ENCODE measurements around the gene SLC30A2.

Gene SLC30A2

DNA sequence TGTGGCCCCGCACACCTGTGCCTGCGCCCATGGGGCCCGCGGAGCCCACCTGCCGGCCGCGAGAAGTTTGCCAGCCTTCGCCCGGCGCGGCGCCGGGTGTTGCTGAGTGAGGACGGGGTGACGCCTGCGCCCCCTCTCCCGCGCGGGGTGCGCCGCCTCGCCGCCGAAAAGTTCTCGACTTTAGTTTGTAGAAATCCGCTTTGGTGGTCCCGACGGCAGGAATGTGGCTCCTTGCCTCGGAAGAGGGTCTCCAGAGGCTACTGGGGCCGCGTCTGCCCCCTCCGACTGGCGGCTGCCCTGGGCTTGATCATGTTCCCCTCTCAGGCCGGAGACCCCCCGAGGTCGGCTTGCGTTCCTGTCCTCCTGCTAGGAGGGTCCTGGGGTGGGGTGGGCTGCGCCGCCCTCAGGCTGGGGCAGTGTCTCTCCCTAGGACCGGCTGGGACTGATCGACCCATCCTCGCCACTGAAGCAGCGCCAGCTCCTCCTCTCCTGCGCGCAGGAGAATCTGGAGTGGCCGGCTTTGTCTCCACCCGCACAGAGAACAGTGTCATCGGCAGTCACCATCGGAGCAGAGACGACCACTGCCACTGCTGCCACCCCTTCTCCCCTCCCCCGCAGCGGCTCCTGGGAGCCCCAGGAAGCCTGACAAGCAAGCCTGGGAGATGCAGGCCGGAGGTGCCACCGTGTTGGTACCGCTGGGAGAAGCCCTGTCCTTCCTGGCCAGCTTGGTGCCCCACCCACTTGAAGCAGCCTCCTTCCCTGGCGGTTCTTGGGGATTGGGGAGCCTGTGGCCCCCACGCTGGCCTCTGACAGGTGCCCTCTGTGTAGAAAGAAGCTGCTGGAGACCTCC is 553 bp upstream of the SLC30A2 start:
- TF ChIP-seq, protein P1, sequence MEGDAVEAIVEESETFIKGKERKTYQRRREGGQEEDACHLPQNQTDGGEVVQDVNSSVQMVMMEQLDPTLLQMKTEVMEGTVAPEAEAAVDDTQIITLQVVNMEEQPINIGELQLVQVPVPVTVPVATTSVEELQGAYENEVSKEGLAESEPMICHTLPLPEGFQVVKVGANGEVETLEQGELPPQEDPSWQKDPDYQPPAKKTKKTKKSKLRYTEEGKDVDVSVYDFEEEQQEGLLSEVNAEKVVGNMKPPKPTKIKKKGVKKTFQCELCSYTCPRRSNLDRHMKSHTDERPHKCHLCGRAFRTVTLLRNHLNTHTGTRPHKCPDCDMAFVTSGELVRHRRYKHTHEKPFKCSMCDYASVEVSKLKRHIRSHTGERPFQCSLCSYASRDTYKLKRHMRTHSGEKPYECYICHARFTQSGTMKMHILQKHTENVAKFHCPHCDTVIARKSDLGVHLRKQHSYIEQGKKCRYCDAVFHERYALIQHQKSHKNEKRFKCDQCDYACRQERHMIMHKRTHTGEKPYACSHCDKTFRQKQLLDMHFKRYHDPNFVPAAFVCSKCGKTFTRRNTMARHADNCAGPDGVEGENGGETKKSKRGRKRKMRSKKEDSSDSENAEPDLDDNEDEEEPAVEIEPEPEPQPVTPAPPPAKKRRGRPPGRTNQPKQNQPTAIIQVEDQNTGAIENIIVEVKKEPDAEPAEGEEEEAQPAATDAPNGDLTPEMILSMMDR (conservative IDR thresholded peaks at IDR 0.05), result no peak

DNA sequence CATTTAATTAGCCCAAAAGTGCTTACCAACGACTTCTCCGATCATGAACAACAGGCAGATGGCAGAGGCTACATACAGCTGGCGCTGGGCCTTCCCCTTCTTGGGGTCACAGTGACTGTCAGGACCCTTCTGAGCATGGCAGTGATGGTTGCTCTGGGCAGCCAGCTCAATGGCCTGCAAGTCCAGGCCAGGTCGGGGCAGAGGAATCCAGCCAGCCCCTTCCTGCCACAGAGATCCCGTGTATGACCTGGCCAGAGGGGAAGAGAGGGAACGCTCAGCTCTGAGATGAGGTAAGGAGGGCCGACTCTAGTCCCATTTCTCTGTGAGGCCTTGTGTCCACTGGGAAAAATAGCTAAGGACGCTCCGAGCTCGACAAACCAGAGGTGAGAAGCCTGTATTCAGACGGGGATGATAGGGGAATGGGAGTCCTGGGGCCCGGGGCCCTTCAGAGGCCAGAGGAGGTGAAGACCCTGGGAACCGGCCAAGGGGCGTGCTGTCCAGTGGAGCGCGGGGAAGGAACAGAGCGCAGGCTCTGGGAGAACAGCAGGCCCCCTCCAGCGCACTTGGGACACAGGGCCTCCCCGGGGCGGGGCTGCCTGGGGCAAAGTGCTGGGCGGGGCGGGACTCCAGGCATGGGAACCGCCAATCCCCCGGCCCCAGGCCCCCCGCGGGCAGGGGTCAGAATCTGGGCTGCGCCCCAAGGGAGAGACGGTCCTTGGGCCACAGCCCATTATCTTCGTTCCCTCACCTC is 772 bp downstream of the SLC30A2 start:
- TF ChIP-seq, protein P1 (conservative IDR thresholded peaks at IDR 0.05), result no peak
- H3K27ac ChIP-seq, result no peak overlapping the region

More for the DNA sequence above, 553 bp upstream of the SLC30A2 start:
- no peak overlapping the region for H3K27ac ChIP-seq

DNA sequence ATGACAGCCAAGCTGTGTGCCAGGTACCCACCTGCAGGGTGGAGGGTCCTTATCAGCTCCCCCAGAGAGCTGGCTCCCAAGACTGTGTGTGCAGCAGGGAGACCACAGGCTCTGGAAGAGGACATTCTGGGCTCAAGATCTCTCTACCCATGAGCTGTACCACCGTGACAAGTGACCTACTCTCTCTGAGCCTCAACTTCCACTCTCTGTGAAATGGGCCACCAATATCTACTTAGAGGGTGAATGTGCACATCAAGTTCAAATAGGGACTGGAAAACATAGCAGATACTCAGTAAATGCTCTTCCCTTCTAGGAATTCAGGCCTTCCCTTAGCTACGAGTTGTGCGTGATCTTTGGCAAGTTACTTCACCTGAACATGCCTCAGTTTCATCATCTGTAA is 1.5 kb downstream of the SLC30A2 start:
- H3K27ac ChIP-seq, result no peak overlapping the region
- TF ChIP-seq, protein P1 (conservative IDR thresholded peaks at IDR 0.05), result no peak

DNA sequence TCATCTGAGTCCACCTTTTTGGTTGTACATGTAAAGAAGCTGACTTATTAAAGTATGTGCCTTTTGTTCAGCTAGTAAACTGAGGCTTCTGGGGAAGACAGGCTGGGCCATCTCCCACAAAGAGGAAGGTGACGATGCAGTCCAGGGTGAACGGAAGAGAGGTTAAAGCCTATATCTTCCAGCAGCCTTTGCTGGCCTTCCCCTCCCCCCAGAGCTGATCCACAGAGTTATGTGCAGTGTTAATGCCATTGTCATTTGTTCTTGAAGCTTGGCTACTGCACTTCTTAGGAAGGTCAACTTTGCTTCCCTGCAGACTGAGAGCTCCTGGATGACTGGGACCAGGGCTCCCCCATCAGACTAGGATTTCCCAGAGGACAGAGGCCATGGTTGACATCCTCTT is 2.2 kb downstream of the SLC30A2 start:
- no peak overlapping the region for H3K27ac ChIP-seq
- TF ChIP-seq, protein P1 (conservative IDR thresholded peaks at IDR 0.05), result no peak

DNA sequence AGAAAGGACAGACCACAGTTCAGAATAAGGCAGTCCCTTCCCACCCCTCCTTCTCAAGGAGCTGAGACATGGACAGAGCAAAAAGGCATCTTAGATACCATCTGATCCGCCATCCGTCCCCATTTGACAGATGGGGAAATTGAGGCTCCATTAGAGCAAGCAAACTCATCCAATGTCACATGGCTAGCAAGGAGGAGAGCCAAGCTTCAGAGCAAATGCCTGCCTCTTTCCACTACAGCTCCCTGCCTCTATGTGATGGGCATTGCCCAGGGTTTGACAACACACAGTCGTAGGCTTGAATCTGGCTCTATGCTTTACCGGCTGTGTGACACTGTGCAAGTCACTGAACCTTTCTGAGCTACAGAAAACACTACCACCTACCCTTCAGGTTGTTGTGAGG is 3.9 kb downstream of the SLC30A2 start:
- TF ChIP-seq, protein P1 (conservative IDR thresholded peaks at IDR 0.05), result no peak
- no peak overlapping the region for H3K27ac ChIP-seq

DNA sequence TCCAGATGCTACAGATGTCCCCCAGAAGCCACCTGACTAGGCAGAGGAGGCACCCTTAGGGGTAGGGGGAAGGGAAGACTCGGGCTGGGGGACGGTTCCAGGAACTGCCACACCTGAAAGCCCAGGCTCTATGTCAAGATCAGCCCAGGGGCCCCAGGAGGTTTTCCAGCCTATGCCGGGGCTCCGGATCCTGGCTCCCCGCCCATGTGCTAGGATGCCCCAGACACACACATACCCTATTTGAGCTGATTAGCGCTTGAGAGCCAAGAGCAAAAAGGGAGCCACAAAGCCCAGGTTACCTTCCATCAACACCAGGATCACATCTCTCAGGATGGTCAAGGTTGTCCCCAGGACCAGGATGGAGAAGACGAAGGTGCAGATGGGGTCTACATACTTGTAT is 4.5 kb downstream of the SLC30A2 start:
- TF ChIP-seq, protein P1 (conservative IDR thresholded peaks at IDR 0.05), result no peak
- H3K27ac ChIP-seq, result no peak overlapping the region

DNA sequence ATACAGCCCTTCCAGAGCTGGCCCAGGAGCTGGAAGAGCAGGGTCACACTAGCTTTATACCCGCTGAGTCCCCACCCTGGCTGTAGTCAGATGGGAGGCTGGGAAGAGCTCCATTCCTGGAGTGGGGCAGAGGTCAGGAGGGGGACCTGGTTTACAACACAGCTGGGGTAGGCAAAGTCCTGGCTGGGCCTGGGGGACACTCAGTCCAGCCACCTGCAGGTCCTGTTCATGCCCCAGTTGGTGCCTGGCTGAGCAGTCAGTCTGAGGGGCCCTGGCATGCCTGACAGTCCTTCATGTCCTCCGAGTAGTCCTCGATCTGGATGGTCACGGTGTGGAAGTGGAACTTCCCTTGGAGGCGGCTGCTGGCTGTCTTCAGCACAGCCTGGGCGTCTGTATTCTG is 7.0 kb downstream of the SLC30A2 start:
- TF ChIP-seq, protein P1 (conservative IDR thresholded peaks at IDR 0.05), result no peak
- H3K27ac ChIP-seq, result no peak overlapping the region

All from VCaP (cell line).